GM21381 (cell line): ENCODE data around the gene SPP1.
"Not testable (repeated sequence)": the region's sequence is repeated elsewhere in the genome, so short reads cannot be mapped to it uniquely, and the experiment has no call there.

ENCODE experiments used
- ATAC-seq: cut with Tn5 transposase; IDR thresholded peaks from one replicate; pipeline ENCODE4 v1.9.1; 2021; ENCODE audit warnings: mild to moderate bottlenecking, moderate library complexity; ENCODE audit not compliant: unreplicated experiment

The SPP1 gene

GRCh38 chr4:88017516-88018297 lies 42.2 kb downstream of the SPP1 start:
- ATAC-seq = no peak

- ATAC-seq = no peak
These were observed 43.0 kb downstream of the SPP1 start for GRCh38 chr4:88018466-88018865.

GRCh38 chr4:88021824-88022223 lies 46.3 kb downstream of the SPP1 start:
- ATAC-seq = no peak

- ATAC-seq = no peak
These were observed 46.8 kb downstream of the SPP1 start for GRCh38 chr4:88022289-88022688.

- not testable (repeated sequence) for ATAC-seq
These were observed 50.6 kb downstream of the SPP1 start for GRCh38 chr4:88025868-88026661.

GRCh38 chr4:88027611-88028608 lies 52.4 kb downstream of the SPP1 start:
- no peak for ATAC-seq

- no peak for ATAC-seq
These were observed 53.4 kb downstream of the SPP1 start for GRCh38 chr4:88028946-88029345.

GRCh38 chr4:88029556-88029955 lies 54.0 kb downstream of the SPP1 start:
- no peak for ATAC-seq

- ATAC-seq = no peak
These were observed 55.2 kb downstream of the SPP1 start for GRCh38 chr4:88030565-88031310.
